GM18517 (cell line): ENCODE measurements around the gene ATP1A1.

Experiments used
- ATAC-seq: cut with Tn5 transposase; IDR thresholded peaks from one replicate; pipeline ENCODE4 v1.9.1; 2021; ENCODE audit warnings: mild to moderate bottlenecking, moderate library complexity; ENCODE audit not compliant: unreplicated experiment

ATP1A1 gene

GRCh38 chr1:116372651-116373430 lies at the start of gene ATP1A1:
Gene ATP1A1 (plus strand): TSS chr1:116373244. CDS start chr1:116373512, 268 bp downstream.
- peak; percentile 64 for ATAC-seq

GRCh38 chr1:116323491-116323890 lies 49.6 kb upstream of the ATP1A1 start:
- no peak for ATAC-seq

DNA sequence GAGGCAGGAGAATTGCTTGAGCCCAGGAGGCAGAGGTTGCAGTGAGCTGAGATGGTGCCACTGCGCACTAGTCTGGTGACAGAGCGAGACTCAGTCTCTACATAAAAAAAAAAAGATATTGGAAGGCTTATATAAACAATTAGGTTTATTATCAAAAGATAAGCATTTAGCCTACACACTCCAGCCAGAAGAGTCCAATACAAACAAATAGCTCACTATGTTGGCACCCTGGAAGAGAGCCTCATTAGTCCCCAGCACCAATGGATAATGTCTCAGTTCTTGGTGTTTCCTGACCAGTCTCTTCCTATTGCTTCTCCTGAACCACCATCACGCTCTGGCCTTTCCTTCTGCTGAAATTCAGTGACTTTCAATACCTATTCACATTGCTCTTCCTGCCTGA lies 48.6 kb upstream of the ATP1A1 start:
- no peak for ATAC-seq

- ATAC-seq = no peak
These were observed 47.9 kb upstream of the ATP1A1 start for GRCh38 chr1:116325104-116325503.

DNA sequence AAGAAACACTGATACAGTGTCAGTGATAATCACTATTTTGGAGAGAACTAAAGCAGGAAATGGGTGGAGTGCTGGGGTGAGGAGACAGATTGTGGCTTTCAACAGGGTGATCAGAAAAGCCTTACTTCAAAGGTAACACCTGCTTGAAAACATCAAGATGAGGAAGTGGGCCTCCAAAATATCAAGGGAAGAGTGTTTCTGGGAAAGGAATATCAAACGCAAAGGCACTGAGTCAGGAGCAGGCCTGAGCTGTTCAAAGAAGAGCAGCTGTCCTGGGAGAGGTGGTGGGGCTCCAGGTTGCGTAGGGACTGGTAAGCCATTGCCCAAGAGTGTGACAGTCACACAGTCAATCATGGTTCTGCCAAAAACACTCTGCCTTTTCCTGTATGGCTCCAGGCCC lies 47.1 kb upstream of the ATP1A1 start:
- no peak for ATAC-seq

DNA sequence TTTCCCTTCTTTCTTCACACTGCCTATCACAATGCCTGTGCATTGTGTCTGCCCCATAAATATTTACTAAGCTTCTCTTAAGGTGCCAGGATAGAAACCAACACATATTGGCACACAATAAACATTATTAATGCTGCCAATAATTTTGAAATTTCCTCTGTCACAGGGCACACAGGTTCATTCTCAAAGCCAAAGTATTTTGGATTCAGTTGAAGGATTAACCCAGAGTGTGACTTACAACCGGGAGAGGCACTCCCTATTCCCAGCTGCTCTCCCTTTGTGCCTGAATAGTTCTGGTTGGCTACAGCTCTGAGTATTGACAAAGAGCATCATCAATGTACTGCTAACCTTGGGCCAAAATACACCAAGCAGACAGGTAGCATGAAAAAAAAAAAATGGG lies 46.6 kb upstream of the ATP1A1 start:
- no peak for ATAC-seq

DNA sequence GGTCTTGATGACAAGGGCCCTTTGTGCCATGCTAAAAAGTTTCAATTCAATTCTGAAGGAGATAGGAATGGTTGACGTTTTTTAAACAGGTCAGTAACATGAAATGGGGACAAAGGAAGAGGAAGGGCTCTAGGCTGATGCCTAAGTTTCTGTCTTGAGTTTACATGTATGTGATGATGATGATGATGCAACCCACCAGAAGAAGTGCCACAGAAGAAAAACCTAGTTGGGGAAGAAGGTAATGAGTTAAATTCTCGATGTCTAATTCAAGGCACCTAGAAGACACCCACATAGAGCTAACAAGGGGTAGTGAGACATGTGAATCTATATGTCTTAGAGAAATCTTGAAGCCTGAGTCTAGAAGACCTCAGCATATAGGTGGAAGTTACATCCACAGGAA lies 44.4 kb upstream of the ATP1A1 start:
- ATAC-seq = no peak

DNA sequence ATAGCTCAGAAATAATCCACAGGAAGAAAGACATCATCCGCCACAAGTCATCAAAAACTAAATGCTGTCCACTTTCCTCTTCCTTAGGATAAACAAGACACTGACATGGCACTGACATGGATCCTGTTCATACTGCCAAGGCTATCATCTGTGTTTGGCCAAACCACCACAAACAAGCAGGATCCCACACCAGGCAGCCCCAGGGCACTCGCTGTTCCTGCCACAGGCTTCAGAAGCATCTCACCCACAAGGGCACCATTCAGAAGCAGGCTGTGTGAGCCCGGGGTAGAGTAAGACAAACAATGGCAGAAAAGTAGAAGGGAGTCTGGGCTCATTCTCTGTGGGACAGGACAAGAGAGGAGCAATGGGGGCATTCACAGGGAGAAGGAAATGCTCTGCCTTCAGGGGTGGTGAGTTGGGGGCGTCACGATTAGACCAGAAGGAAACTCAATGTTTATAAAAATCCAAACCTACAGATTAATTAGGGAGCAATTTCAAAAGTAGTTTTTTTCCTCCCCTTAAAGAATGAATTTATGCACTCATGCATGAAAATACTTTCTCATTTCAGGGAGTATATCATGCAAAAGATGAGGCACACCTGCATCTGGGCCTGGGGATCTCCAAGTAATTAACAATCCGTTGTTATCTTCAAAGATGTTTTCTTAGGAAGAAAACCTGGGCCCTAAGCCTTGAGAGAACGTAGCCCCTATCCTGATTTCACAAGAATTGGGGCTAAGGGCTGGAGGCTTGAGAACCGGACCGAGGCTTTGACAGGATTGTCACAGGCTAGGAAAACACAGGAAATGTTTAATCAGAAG lies 43.3 kb upstream of the ATP1A1 start:
- ATAC-seq = no peak

DNA sequence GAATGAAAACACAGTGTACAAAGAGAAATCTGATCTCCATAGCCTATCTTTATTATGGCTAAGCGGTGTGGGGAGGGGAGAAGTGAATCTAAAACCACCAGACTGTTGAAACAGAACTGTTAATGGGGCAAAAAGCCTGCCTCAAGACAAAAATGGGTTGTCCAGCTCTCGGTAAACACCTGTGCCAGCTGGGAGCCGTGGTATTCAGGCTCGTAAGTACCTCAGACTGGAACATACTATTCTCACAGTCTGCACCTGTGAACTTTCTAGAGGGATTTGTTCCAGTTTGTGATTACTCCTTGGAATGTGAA lies 42.7 kb upstream of the ATP1A1 start:
- ATAC-seq = no peak

DNA sequence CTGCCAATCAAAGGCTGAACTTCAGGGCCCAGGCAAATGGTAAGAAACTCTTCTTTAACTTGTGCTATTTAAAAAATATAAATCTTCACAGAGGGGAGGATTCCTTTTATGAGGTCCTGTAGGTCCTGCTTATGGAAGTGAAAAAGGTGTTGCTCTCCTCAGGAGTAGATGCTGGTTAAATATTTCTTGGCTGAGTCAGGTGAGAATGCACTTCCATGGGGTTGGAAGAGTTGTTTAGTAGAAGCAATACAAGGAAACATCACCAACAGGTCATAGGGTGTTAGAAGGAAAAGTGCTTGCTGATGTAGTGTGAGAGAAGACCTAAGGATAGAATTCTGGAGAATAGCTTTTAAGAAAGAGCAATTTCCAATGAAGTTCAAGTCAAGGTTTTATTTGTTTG lies 42.2 kb upstream of the ATP1A1 start:
- ATAC-seq = no peak

DNA sequence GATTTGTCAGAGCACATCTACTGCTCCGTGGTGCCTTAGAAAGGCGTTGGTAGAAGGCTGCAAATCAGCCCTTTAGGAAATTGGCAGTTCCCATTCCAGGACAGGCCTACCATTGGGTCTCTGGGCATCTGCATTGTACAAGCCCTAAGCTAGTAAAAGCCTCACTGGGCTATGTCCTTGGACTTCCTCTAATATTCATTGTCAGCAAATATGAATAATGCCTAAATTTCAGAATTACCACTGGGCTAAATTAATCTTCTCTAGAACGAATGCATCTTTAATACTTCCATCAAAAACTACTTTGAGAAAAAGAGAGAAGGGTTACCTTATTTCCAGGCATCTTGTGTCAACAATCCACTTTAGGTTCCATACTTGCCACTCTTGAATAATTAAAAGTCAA lies 41.5 kb upstream of the ATP1A1 start:
- no peak for ATAC-seq

DNA sequence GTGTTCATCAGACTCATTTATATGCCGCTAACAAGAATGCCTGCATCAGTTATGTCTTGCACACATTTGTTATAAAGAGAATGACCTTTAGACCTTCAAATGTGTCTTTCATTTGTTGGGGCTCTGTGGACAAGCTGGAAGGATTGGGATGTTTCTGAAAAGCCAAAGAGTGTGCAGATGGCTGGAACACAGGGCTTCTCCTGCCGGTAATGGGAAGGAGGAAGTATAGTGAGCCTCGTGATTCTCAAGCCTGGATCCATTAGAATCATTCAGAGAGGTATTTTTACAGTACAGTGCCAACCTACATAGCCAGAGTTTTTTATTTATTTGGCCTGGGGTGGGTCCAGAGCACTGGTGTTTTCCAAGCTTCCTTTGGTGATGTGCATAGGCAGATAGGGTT lies 40.6 kb upstream of the ATP1A1 start:
- no peak for ATAC-seq

- ATAC-seq = no peak
These were observed 39.7 kb upstream of the ATP1A1 start for GRCh38 chr1:116333171-116334014.

DNA sequence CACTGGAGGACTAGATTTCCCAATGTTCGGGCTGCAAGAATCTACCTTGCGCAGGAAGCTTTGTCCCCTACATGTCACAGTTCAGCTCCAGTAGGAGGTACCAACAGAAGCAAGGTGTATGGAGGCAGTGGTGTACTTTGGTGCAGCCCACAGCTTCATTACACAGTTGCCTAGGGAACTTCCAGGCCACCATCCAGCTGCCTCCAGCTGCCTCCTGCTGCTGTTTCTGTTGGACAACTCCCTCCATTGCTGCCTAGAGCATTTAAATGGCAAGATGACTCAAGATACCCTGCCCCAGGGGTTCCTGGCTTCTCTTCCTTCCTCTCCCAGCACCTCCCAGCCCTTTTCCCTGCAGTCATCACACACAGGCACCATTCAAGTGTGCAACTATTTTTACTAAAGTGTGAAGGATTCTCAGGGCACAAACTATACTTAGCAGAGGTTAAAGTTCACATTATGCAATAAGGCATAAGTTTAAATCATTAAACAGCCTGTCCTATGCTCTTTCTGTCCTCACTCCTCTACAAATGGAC lies 39.0 kb upstream of the ATP1A1 start:
- ATAC-seq = no peak

- ATAC-seq = no peak
These were observed 38.0 kb upstream of the ATP1A1 start for GRCh38 chr1:116334868-116335635.

- ATAC-seq = no peak
These were observed 37.0 kb upstream of the ATP1A1 start for GRCh38 chr1:116335850-116336624.

- no peak for ATAC-seq
These were observed 35.6 kb upstream of the ATP1A1 start for GRCh38 chr1:116337398-116337797.

DNA sequence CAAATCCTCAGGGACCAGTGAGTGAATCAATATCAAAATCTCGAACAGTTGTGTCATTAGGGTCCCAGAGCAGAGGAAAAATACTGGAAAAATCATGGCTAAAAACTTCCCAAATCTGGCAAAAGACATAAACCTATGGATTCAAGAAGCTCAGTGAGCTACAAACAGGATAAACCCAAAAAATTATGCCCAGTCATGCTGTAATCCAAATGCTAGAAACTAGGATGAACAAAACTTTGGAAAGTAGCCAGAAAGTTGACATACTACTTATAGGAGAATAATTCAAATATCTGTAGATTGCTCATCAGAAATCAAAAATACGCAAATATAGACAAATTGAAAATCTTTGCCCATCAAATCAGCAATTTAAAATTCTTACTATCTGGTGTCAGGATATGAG lies 34.6 kb upstream of the ATP1A1 start:
- no peak for ATAC-seq

- no peak for ATAC-seq
These were observed 32.4 kb upstream of the ATP1A1 start for GRCh38 chr1:116340506-116341231.
